ENCODE data around the gene STIM1.
"Not testable (repeated sequence)": the region's sequence is repeated elsewhere in the genome, so short reads cannot be mapped to it uniquely, and the experiment has no call there.

The STIM1 gene

GRCh38 chr11:3808861-3809623 lies 46.4 kb upstream of the STIM1 start (continued):
- TF ChIP-seq, protein P1, sequence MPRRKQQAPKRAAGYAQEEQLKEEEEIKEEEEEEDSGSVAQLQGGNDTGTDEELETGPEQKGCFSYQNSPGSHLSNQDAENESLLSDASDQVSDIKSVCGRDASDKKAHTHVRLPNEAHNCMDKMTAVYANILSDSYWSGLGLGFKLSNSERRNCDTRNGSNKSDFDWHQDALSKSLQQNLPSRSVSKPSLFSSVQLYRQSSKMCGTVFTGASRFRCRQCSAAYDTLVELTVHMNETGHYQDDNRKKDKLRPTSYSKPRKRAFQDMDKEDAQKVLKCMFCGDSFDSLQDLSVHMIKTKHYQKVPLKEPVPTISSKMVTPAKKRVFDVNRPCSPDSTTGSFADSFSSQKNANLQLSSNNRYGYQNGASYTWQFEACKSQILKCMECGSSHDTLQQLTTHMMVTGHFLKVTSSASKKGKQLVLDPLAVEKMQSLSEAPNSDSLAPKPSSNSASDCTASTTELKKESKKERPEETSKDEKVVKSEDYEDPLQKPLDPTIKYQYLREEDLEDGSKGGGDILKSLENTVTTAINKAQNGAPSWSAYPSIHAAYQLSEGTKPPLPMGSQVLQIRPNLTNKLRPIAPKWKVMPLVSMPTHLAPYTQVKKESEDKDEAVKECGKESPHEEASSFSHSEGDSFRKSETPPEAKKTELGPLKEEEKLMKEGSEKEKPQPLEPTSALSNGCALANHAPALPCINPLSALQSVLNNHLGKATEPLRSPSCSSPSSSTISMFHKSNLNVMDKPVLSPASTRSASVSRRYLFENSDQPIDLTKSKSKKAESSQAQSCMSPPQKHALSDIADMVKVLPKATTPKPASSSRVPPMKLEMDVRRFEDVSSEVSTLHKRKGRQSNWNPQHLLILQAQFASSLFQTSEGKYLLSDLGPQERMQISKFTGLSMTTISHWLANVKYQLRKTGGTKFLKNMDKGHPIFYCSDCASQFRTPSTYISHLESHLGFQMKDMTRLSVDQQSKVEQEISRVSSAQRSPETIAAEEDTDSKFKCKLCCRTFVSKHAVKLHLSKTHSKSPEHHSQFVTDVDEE (CRISPR knock-in tag; IDR thresholded peaks at IDR 0.05) = no peak
- no peak for TF ChIP-seq GLIS3 (CRISPR knock-in tag; IDR thresholded peaks at IDR 0.05)
- TF ChIP-seq TCF4 (CRISPR knock-in tag; IDR thresholded peaks at IDR 0.05; ENCODE audit: borderline replicate concordance) = no peak
- TF ChIP-seq ZNF8 (CRISPR knock-in tag; IDR thresholded peaks at IDR 0.05) = no peak
- no peak for TF ChIP-seq TOX (CRISPR knock-in tag; IDR thresholded peaks at IDR 0.05; ENCODE audit: borderline replicate concordance)
- no peak for TF ChIP-seq CSRNP3 (CRISPR knock-in tag; IDR thresholded peaks at IDR 0.05)

GRCh38 chr11:3809624-3809928 lies 45.9 kb upstream of the STIM1 start:
- TF ChIP-seq ISL1 (CRISPR knock-in tag; IDR thresholded peaks at IDR 0.05) = no peak
- TF ChIP-seq, protein P2, sequence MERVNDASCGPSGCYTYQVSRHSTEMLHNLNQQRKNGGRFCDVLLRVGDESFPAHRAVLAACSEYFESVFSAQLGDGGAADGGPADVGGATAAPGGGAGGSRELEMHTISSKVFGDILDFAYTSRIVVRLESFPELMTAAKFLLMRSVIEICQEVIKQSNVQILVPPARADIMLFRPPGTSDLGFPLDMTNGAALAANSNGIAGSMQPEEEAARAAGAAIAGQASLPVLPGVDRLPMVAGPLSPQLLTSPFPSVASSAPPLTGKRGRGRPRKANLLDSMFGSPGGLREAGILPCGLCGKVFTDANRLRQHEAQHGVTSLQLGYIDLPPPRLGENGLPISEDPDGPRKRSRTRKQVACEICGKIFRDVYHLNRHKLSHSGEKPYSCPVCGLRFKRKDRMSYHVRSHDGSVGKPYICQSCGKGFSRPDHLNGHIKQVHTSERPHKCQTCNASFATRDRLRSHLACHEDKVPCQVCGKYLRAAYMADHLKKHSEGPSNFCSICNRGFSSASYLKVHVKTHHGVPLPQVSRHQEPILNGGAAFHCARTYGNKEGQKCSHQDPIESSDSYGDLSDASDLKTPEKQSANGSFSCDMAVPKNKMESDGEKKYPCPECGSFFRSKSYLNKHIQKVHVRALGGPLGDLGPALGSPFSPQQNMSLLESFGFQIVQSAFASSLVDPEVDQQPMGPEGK (CRISPR knock-in tag; IDR thresholded peaks at IDR 0.05; ENCODE audit: borderline replicate concordance) = no peak
- TF ChIP-seq TCF4 (CRISPR knock-in tag; IDR thresholded peaks at IDR 0.05; ENCODE audit: borderline replicate concordance) = no peak
- TF ChIP-seq, protein P3, sequence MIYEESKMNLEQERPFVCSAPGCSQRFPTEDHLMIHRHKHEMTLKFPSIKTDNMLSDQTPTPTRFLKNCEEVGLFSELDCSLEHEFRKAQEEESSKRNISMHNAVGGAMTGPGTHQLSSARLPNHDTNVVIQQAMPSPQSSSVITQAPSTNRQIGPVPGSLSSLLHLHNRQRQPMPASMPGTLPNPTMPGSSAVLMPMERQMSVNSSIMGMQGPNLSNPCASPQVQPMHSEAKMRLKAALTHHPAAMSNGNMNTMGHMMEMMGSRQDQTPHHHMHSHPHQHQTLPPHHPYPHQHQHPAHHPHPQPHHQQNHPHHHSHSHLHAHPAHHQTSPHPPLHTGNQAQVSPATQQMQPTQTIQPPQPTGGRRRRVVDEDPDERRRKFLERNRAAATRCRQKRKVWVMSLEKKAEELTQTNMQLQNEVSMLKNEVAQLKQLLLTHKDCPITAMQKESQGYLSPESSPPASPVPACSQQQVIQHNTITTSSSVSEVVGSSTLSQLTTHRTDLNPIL (CRISPR knock-in tag; IDR thresholded peaks at IDR 0.05; ENCODE audit: low read depth) = no peak
- no peak for TF ChIP-seq GLIS3 (CRISPR knock-in tag; IDR thresholded peaks at IDR 0.05)
- TF ChIP-seq ZNF565 (CRISPR knock-in tag; conservative IDR thresholded peaks at IDR 0.05; ENCODE audit: low read depth) = no peak
- TF ChIP-seq ZFP3 (CRISPR knock-in tag; IDR thresholded peaks at IDR 0.05) = no peak
- no peak for TF ChIP-seq ESRRG (CRISPR knock-in tag; IDR thresholded peaks at IDR 0.05)
- no peak for TF ChIP-seq ARNTL (CRISPR knock-in tag; IDR thresholded peaks at IDR 0.05; ENCODE audit: borderline replicate concordance, low read depth)
- no peak for TF ChIP-seq RARB (CRISPR knock-in tag; IDR thresholded peaks at IDR 0.05)
- TF ChIP-seq, protein P1 (CRISPR knock-in tag; IDR thresholded peaks at IDR 0.05) = no peak
- TF ChIP-seq PPARA (CRISPR knock-in tag; IDR thresholded peaks at IDR 0.05; ENCODE audit: borderline replicate concordance) = no peak
- TF ChIP-seq ZNF8 (CRISPR knock-in tag; IDR thresholded peaks at IDR 0.05) = no peak
- no peak for ATAC-seq

GRCh38 chr11:3810446-3810845 lies 45.0 kb upstream of the STIM1 start:
- ATAC-seq = no peak
- TF ChIP-seq ESRRG (CRISPR knock-in tag; IDR thresholded peaks at IDR 0.05) (no peak), GLIS3 (CRISPR knock-in tag; IDR thresholded peaks at IDR 0.05) (no peak)

DNA sequence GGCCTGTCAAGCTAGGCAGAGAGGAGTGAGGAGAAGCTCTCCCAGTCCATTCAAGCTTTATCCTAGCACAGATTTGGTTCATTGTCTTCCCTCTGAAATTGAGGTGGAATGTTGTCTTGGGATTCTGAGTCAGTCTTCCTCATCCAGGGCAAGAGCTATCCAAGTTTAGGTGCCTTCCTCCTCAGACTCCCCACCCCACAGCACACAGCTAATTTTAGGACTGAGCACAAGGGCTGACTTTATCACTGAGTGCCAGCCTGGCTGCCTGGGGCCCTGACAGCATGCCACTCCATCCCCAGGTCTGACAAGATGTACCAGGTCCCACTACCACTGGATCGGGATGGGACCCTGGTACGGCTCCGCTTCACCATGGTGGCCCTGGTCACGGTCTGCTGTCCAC lies 44.5 kb upstream of the STIM1 start:
- TF ChIP-seq, protein P3 (CRISPR knock-in tag; IDR thresholded peaks at IDR 0.05; ENCODE audit: low read depth) = no peak
- ATAC-seq = no peak

DNA sequence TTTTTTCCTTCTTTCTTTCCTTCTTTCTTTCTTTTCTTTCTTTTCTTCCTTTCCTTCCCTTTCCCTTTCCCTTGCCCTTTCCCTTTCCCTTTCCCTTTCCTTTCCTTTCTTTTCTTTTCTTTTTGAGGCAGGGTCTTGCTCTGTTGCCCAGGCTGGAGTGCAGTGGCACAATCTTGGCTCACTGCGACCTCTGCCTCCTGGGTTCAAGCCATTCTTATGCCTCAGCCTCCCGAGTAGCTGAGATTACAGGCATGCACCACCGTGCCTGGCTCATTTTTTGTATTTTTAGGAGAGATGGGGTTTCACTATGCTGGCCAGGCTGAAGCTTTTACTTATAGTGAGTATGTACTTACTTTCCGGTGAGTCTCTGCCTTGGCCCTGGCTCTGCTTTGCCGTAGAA lies 40.6 kb upstream of the STIM1 start:
- ATAC-seq = not testable (repeated sequence)

Data from SK-N-SH treated with all-trans-retinoic acid at 6 μM for 48 hours (cell line).